Gastroesophageal sphincter (tissue), 4 donors: ENCODE data around the gene ELOVL6. TPM values are rescaled to one million over a fixed set of nuclear protein-coding genes. Genes with fewer than 3 reads are reported as not detected.
"Not testable (repeated sequence)": the region's sequence is repeated elsewhere in the genome, so short reads cannot be mapped to it uniquely, and the experiment has no call there.

Experiments used
- ATAC-seq: fragments of 150-250 bp; one replicate; pipeline ENCODE4 v1.9.1; 2016; ENCODE audit warnings: mild to moderate bottlenecking, moderate library complexity
- H3K27ac ChIP-seq, 4 donors: fragments of 200-600 bp; sonication (generic) in 3 of 4; 1 replicate in 3 of 4; 2 replicates in 1 of 4; pipeline ENCODE4 v1.5.1; 2016 to 2019
- H3K27me3 ChIP-seq: fragments of 200-600 bp; sonication (generic); one replicate; pipeline ENCODE4 v1.5.1; 2019
- H3K36me3 ChIP-seq, 2 donors: fragments of 200-600 bp; sonication (generic); one replicate each; pipeline ENCODE4 v1.5.1; 2019; ENCODE audit warnings: control low read depth in 1 of 2
- H3K4me1 ChIP-seq, 3 donors: fragments of 200-600 bp; sonication (generic); 1 replicate in 2 of 3; 2 replicates in 1 of 3; pipeline ENCODE4 v1.5.1; 2016 to 2019; ENCODE audit warnings: control low read depth in 2 of 3
- H3K4me3 ChIP-seq, 2 donors: fragments of 200-600 bp; sonication (generic); one replicate each; pipeline ENCODE4 v1.5.1; 2019; ENCODE audit warnings: mild to moderate bottlenecking in 1 of 2, moderate library complexity in 1 of 2
- H3K9me3 ChIP-seq, 3 donors: fragments of 200-600 bp; sonication (generic); one replicate each; pipeline ENCODE4 v1.5.1; 2017 to 2019; ENCODE audit warnings: control low read depth in 2 of 3
- CTCF ChIP-seq, 4 experiments: fragments of 200-600 bp in 2 of 4; fragments of 450-650 bp in 2 of 4; sonication (generic) in 1 of 4; IDR thresholded peaks; one replicate each; pipeline ENCODE4 v1.5.1; 2017 to 2019; ENCODE audit warnings: antibody characterized with exemption in 4 of 4, mild to moderate bottlenecking in 2 of 4, moderate library complexity in 2 of 4
- EP300 ChIP-seq: sonication (generic); formaldehyde crosslinking; IDR thresholded peaks from one replicate; pipeline ENCODE4 v1.6.1; 2017; ENCODE audit warnings: antibody characterized with exemption, mild to moderate bottlenecking
- POLR2A ChIP-seq, 2 donors: fragments of 450-650 bp; IDR thresholded peaks; one replicate each; pipeline ENCODE4 v1.6.1; 2017; ENCODE audit warnings: antibody characterized with exemption in 2 of 2, mild to moderate bottlenecking in 2 of 2, moderate library complexity in 1 of 2
- POLR2AphosphoS5 ChIP-seq: sonication (generic); formaldehyde crosslinking; IDR thresholded peaks from one replicate; pipeline ENCODE4 v1.6.1; 2017; ENCODE audit warnings: antibody characterized with exemption
- WGBS, 2 donors: methylation state at CpG; one replicate each; pipeline ENCODE4 v1.1.5; 2018; ENCODE audit warnings: low coverage in 1 of 2; 5-methylcytosine and 5-hydroxymethylcytosine counted together
- total RNA-seq, 4 donors: library from RNA; depleted of rRNA; stranded (reverse); fragments of >200 nt; gene quantifications; one replicate each; pipeline ENCODE4 v1.1.0, GENCODE V29; 2016

ELOVL6 gene
- total RNA-seq, result 1 to 10 TPM; 2.7 to 6.0 (median 3.5) TPM

GRCh38 chr4:110198435-110199416 is at the start of gene ELOVL6:
ELOVL6 (minus strand) TSS chr4:110198615; CDS start chr4:110198335, 280 bp downstream.
- peaks cover 0 to 23% (median 4%) of the 10 kb centered on the region in 3 donors for H3K4me1 ChIP-seq
- peak; percentile 40 for ATAC-seq
- 0 to 4% methylated on average over 5 to 21 of the region's 48 CpGs for WGBS, 2 donors
- H3K36me3 ChIP-seq, result no peaks in the 10 kb centered on the region
- peak within 1 kb of the TSS; percentile 71 to 92 for H3K4me3 ChIP-seq
- peak within 1 kb of the TSS in 3 of 4 donors; percentile 87 to 91 (median 88) for H3K27ac ChIP-seq
- no peaks in the 10 kb centered on the region for H3K27me3 ChIP-seq
- no peak for TF ChIP-seq POLR2A (IDR thresholded peaks at IDR 0.05)
- TF ChIP-seq EP300, result no peak
- TF ChIP-seq CTCF (IDR thresholded peaks at IDR 0.05), result no peak
- no peak for TF ChIP-seq POLR2AphosphoS5
- H3K9me3 ChIP-seq, result no peaks in the 10 kb centered on the region

- Histone ChIP-seq H3K27me3 (no peaks in the 10 kb centered on the region), H3K4me1 (no peaks in the 10 kb centered on the region), H3K36me3 (no peaks in the 10 kb centered on the region), H3K4me3 (no peak overlapping the region), H3K9me3 (no peaks in the 10 kb centered on the region), H3K27ac (no peak overlapping the region)
- 56% methylated on average over 4 of the region's 4 CpGs; no CpG with 5 or more reads in 1 of the 2 donors for WGBS, 2 donors
- TF ChIP-seq CTCF (IDR thresholded peaks at IDR 0.05) (no peak), EP300 (no peak), POLR2A (IDR thresholded peaks at IDR 0.05) (no peak), POLR2AphosphoS5 (no peak)
- ATAC-seq, result no peak
Observed at GRCh38 chr4:110248100-110248499, 49.7 kb upstream of the ELOVL6 start.

GRCh38 chr4:110247591-110247990 is 49.2 kb upstream of the ELOVL6 start:
- no peak for TF ChIP-seq EP300
- no peak for TF ChIP-seq CTCF (IDR thresholded peaks at IDR 0.05)
- no peak for TF ChIP-seq POLR2AphosphoS5
- TF ChIP-seq POLR2A (IDR thresholded peaks at IDR 0.05), result no peak
- Histone ChIP-seq H3K9me3 (no peaks in the 10 kb centered on the region), H3K36me3 (no peaks in the 10 kb centered on the region), H3K27me3 (no peaks in the 10 kb centered on the region), H3K27ac (no peak overlapping the region), H3K4me3 (no peak overlapping the region), H3K4me1 (no peaks in the 10 kb centered on the region)
- no peak for ATAC-seq
- WGBS, 2 donors, result 73 to 95% methylated on average over 2 to 3 of the region's 3 CpGs

- H3K27ac ChIP-seq, result no peak overlapping the region
- H3K27me3 ChIP-seq, result no peaks in the 10 kb centered on the region
- no peaks in the 10 kb centered on the region for H3K4me1 ChIP-seq
- no peak for ATAC-seq
- H3K9me3 ChIP-seq, result no peaks in the 10 kb centered on the region
- no peak overlapping the region for H3K4me3 ChIP-seq
- TF ChIP-seq POLR2AphosphoS5 (no peak), POLR2A (IDR thresholded peaks at IDR 0.05) (no peak), CTCF (IDR thresholded peaks at IDR 0.05) (no peak), EP300 (no peak)
- no peaks in the 10 kb centered on the region for H3K36me3 ChIP-seq
- 42 to 52% methylated on average over 3 to 5 of the region's 5 CpGs for WGBS, 2 donors
Observed at GRCh38 chr4:110245577-110245976, 47.2 kb upstream of the ELOVL6 start.

- no peak for TF ChIP-seq POLR2A (IDR thresholded peaks at IDR 0.05)
- no peak for TF ChIP-seq CTCF (IDR thresholded peaks at IDR 0.05)
- no peak for TF ChIP-seq EP300
- no peak for TF ChIP-seq POLR2AphosphoS5
- ATAC-seq, result no peak
Observed at GRCh38 chr4:110236324-110236723, 37.9 kb upstream of the ELOVL6 start.

GRCh38 chr4:110233581-110233980 is 35.2 kb upstream of the ELOVL6 start:
- not testable (repeated sequence) for H3K27ac ChIP-seq, H3K4me3 ChIP-seq, H3K36me3 ChIP-seq, H3K9me3 ChIP-seq, ATAC-seq, H3K27me3 ChIP-seq, H3K4me1 ChIP-seq
- WGBS, 2 donors, result 68 to 77% methylated on average over 7 to 11 of the region's 11 CpGs

More at GRCh38 chr4:110236324-110236723, 37.9 kb upstream of the ELOVL6 start:
- Histone ChIP-seq H3K4me3 (no peak overlapping the region), H3K27me3 (no peaks in the 10 kb centered on the region), H3K36me3 (no peaks in the 10 kb centered on the region), H3K9me3 (no peaks in the 10 kb centered on the region), H3K4me1 (no peaks in the 10 kb centered on the region), H3K27ac (no peak overlapping the region)
- WGBS, 2 donors, result 86 to 88% methylated on average over 1 of the region's 1 CpG
